Activated T-helper 17 cell treated with anti-CD3 and anti-CD28 coated beads, Interleukin-2, amount 50 U/mL, for 72 hours (primary cell): ENCODE results near the gene ZC3H12C. TPM values are rescaled to one million over a fixed set of nuclear protein-coding genes. Genes with fewer than 3 reads are reported as not detected.
A peak's percentile ranks its signal among the peaks of the same experiment; 100 is the strongest.

Source experiments
- ATAC-seq: fragments of 150-1000 bp; cut with Tn5 transposase; replicated peaks from 2 replicates; pipeline ENCODE4 v1.10.0; 2021; ENCODE audit warnings: mild to moderate bottlenecking, moderate library complexity
- H3K27ac Mint-ChIP-seq: one replicate; pipeline ENCODE4 v1.8.0; 2022; ENCODE audit warnings: mixed read lengths
- H3K27me3 Mint-ChIP-seq: one replicate; pipeline ENCODE4 v1.8.0; 2022; ENCODE audit warnings: mixed read lengths
- H3K36me3 Mint-ChIP-seq: one replicate; pipeline ENCODE4 v1.8.0; 2022; ENCODE audit warnings: low read depth, mild to moderate bottlenecking, mixed read lengths
- H3K4me1 Mint-ChIP-seq: one replicate; pipeline ENCODE4 v1.8.0; 2022; ENCODE audit warnings: mixed read lengths
- H3K4me3 Mint-ChIP-seq: one replicate; pipeline ENCODE4 v1.8.0; 2022; ENCODE audit warnings: mild to moderate bottlenecking, mixed read lengths
- H3K9me3 Mint-ChIP-seq: one replicate; pipeline ENCODE4 v1.8.0; 2022; ENCODE audit warnings: mixed read lengths
- total RNA-seq, 2 donors: library from RNA; stranded (reverse); gene quantifications; one replicate each; pipeline ENCODE4 v1.2.3, GENCODE V29; 2022

Gene ZC3H12C
- total RNA-seq, 2 donors from 2014 or later = 2.9 to 5.8 TPM

GRCh38 chr11:110086892-110087309 lies 6.3 kb upstream of the ZC3H12C start:
- H3K27ac Mint-ChIP-seq = no peak overlapping the region
- no peaks in the 10 kb centered on the region for H3K9me3 Mint-ChIP-seq
- no peak overlapping the region for H3K4me3 Mint-ChIP-seq
- peaks cover 27% of the 10 kb centered on the region for H3K27me3 Mint-ChIP-seq
- H3K36me3 Mint-ChIP-seq = no peaks in the 10 kb centered on the region
- no peaks in the 10 kb centered on the region for H3K4me1 Mint-ChIP-seq
- ATAC-seq = no peak

- Mint-ChIP-seq H3K4me3 (no peak overlapping the region), H3K4me1 (peaks cover 6% of the 10 kb centered on the region), H3K27me3 (peaks cover 29% of the 10 kb centered on the region), H3K36me3 (peaks cover 7% of the 10 kb centered on the region), H3K27ac (no peak overlapping the region), H3K9me3 (no peaks in the 10 kb centered on the region)
- no peak for ATAC-seq
Measured at GRCh38 chr11:110087812-110088534, 5.2 kb upstream of the ZC3H12C start.

- Mint-ChIP-seq H3K27me3 (peaks cover 30% of the 10 kb centered on the region), H3K4me1 (peaks cover 7% of the 10 kb centered on the region), H3K36me3 (peaks cover 9% of the 10 kb centered on the region), H3K9me3 (no peaks in the 10 kb centered on the region), H3K27ac (no peak overlapping the region), H3K4me3 (no peak overlapping the region)
- ATAC-seq = no peak
Measured at GRCh38 chr11:110088535-110089344, 4.5 kb upstream of the ZC3H12C start.

GRCh38 chr11:110089617-110090282 lies 3.4 kb upstream of the ZC3H12C start:
- peaks cover 35% of the 10 kb centered on the region for H3K27me3 Mint-ChIP-seq
- peak; percentile 42 for ATAC-seq
- no peak overlapping the region for H3K27ac Mint-ChIP-seq
- no peak overlapping the region for H3K4me3 Mint-ChIP-seq
- H3K4me1 Mint-ChIP-seq = peaks cover 11% of the 10 kb centered on the region
- no peaks in the 10 kb centered on the region for H3K9me3 Mint-ChIP-seq
- peaks cover 15% of the 10 kb centered on the region for H3K36me3 Mint-ChIP-seq

- peaks cover 11% of the 10 kb centered on the region for H3K4me1 Mint-ChIP-seq
- peak; percentile 63 for ATAC-seq
- peaks cover 38% of the 10 kb centered on the region for H3K27me3 Mint-ChIP-seq
- no peak overlapping the region for H3K4me3 Mint-ChIP-seq
- H3K27ac Mint-ChIP-seq = no peak overlapping the region
- no peaks in the 10 kb centered on the region for H3K9me3 Mint-ChIP-seq
- peaks cover 15% of the 10 kb centered on the region for H3K36me3 Mint-ChIP-seq
Measured at GRCh38 chr11:110090466-110091026, 2.6 kb upstream of the ZC3H12C start.

- peak overlapping the region; percentile 76 for H3K4me3 Mint-ChIP-seq
- H3K27ac Mint-ChIP-seq = peak overlapping the region; percentile 86
- no peaks in the 10 kb centered on the region for H3K9me3 Mint-ChIP-seq
- peaks cover 38% of the 10 kb centered on the region for H3K27me3 Mint-ChIP-seq
- peaks cover 15% of the 10 kb centered on the region for H3K36me3 Mint-ChIP-seq
- peaks cover 11% of the 10 kb centered on the region for H3K4me1 Mint-ChIP-seq
- ATAC-seq = no peak
Measured at GRCh38 chr11:110092111-110092514, 1.1 kb upstream of the ZC3H12C start.

- H3K27ac Mint-ChIP-seq = no peak overlapping the region
- H3K9me3 Mint-ChIP-seq = no peaks in the 10 kb centered on the region
- ATAC-seq = no peak
- peak overlapping the region; percentile 78 for H3K4me3 Mint-ChIP-seq
- H3K4me1 Mint-ChIP-seq = peaks cover 11% of the 10 kb centered on the region
- peaks cover 15% of the 10 kb centered on the region for H3K36me3 Mint-ChIP-seq
- peaks cover 35% of the 10 kb centered on the region for H3K27me3 Mint-ChIP-seq
Measured at GRCh38 chr11:110093407-110094297, 460 bp downstream of the ZC3H12C start.

GRCh38 chr11:110094298-110095285 lies 1.4 kb downstream of the ZC3H12C start:
- Mint-ChIP-seq H3K36me3 (peaks cover 15% of the 10 kb centered on the region), H3K9me3 (no peaks in the 10 kb centered on the region), H3K4me1 (peaks cover 11% of the 10 kb centered on the region), H3K4me3 (peak overlapping the region; percentile 78), H3K27ac (no peak overlapping the region), H3K27me3 (peaks cover 35% of the 10 kb centered on the region)
- no peak for ATAC-seq

GRCh38 chr11:110095554-110095953 lies 2.4 kb downstream of the ZC3H12C start:
- ATAC-seq = no peak
- no peaks in the 10 kb centered on the region for H3K9me3 Mint-ChIP-seq
- no peak overlapping the region for H3K27ac Mint-ChIP-seq
- peaks cover 41% of the 10 kb centered on the region for H3K27me3 Mint-ChIP-seq
- H3K4me1 Mint-ChIP-seq = peaks cover 12% of the 10 kb centered on the region
- no peak overlapping the region for H3K4me3 Mint-ChIP-seq
- peaks cover 15% of the 10 kb centered on the region for H3K36me3 Mint-ChIP-seq

- no peak overlapping the region for H3K4me3 Mint-ChIP-seq
- peaks cover 42% of the 10 kb centered on the region for H3K27me3 Mint-ChIP-seq
- H3K4me1 Mint-ChIP-seq = peaks cover 14% of the 10 kb centered on the region
- no peaks in the 10 kb centered on the region for H3K9me3 Mint-ChIP-seq
- ATAC-seq = no peak
- peaks cover 15% of the 10 kb centered on the region for H3K36me3 Mint-ChIP-seq
- H3K27ac Mint-ChIP-seq = no peak overlapping the region
Measured at GRCh38 chr11:110096496-110096895, 3.3 kb downstream of the ZC3H12C start.

- ATAC-seq = no peak
- peaks cover 10% of the 10 kb centered on the region for H3K36me3 Mint-ChIP-seq
- no peak overlapping the region for H3K4me3 Mint-ChIP-seq
- H3K27me3 Mint-ChIP-seq = peaks cover 32% of the 10 kb centered on the region
- H3K4me1 Mint-ChIP-seq = peaks cover 9% of the 10 kb centered on the region
- H3K27ac Mint-ChIP-seq = no peak overlapping the region
- H3K9me3 Mint-ChIP-seq = no peaks in the 10 kb centered on the region
Measured at GRCh38 chr11:110097459-110098012, 4.3 kb downstream of the ZC3H12C start.

GRCh38 chr11:110098645-110099044 lies 5.5 kb downstream of the ZC3H12C start:
- ATAC-seq = peak; percentile 67
- Mint-ChIP-seq H3K27ac (no peak overlapping the region), H3K4me3 (no peak overlapping the region), H3K36me3 (peaks cover 6% of the 10 kb centered on the region), H3K9me3 (no peaks in the 10 kb centered on the region), H3K27me3 (peaks cover 32% of the 10 kb centered on the region), H3K4me1 (peaks cover 8% of the 10 kb centered on the region)
